Measurements from ENCODE around the gene BID. TPM values are rescaled to one million over a fixed set of nuclear protein-coding genes. Genes with fewer than 3 reads are reported as not detected.

BID gene
- total RNA-seq, 1 experiment from 2014 or later = 58.2 TPM

GRCh38 chr22:17823226-17823625 lies 49.0 kb upstream of the BID start (continued):
- TF ChIP-seq REST (IDR thresholded peaks at IDR 0.05; ENCODE audit: low read depth) = no peak
- no peak for TF ChIP-seq YY1 (IDR thresholded peaks at IDR 0.05; ENCODE audit: extremely low read depth, insufficient replicate concordance, low read depth, low read length)
- no peak for TF ChIP-seq SIN3A (IDR thresholded peaks at IDR 0.05; ENCODE audit: low read depth)
- TF ChIP-seq ZFX (IDR thresholded peaks at IDR 0.05) = no peak
- no peak for TF ChIP-seq EGR1 (IDR thresholded peaks at IDR 0.05; ENCODE audit: low read depth)
- TF ChIP-seq RAD21 (IDR thresholded peaks at IDR 0.05; ENCODE audit: low read depth) = no peak
- TF ChIP-seq SP1 (IDR thresholded peaks at IDR 0.05; ENCODE audit: low read depth) = no peak

GRCh38 chr22:17822087-17822486 lies 47.8 kb upstream of the BID start:
- Histone ChIP-seq H3K4me3 (replicated peaks in 1 of 2; ENCODE audit: low read depth in 1 of 2, low read length in 2 of 2) (no peak overlapping the region), H2AFZ (ENCODE audit: low read depth, low read length, poor library complexity, severe bottlenecking) (no peak overlapping the region), H3K4me2 (ENCODE audit: low read length) (no peak overlapping the region), H3K9ac (ENCODE audit: low read length) (no peak overlapping the region), H3K79me2 (ENCODE audit: insufficient read depth, low read length) (no peaks in the 10 kb centered on the region), H3K9me2 (ENCODE audit: insufficient read depth) (no peaks in the 10 kb centered on the region), H3K9me3 (ENCODE audit: control insufficient read depth in 1 of 2, insufficient read depth in 1 of 2, low read depth in 1 of 2, low read length in 2 of 2) (no peaks in the 10 kb centered on the region), H3K36me3 (ENCODE audit: control insufficient read depth in 1 of 2, insufficient read depth in 2 of 2, low read length in 2 of 2) (peaks cover 3 to 8% of the 10 kb centered on the region in 2 experiments; a peak in 2 of 4 replicates), H4K20me1 (ENCODE audit: insufficient read depth) (no peaks in the 10 kb centered on the region), H3K27me3 (ENCODE audit: insufficient read depth, low read length) (no peaks in the 10 kb centered on the region), H3K4me1 (ENCODE audit: control insufficient read depth in 1 of 2, insufficient read depth in 2 of 2, low read length in 2 of 2) (no peaks in the 10 kb centered on the region), H3K27ac (ENCODE audit: low read depth, low read length) (no peak overlapping the region)
- POLR2A ChIA-PET = no interaction called here
- TF ChIP-seq ZNF274 (IDR thresholded peaks at IDR 0.05; ENCODE audit: low read depth, low read length) (no peak), SIN3A (IDR thresholded peaks at IDR 0.05; ENCODE audit: low read depth) (no peak), ZFX (IDR thresholded peaks at IDR 0.05) (no peak), POLR2A (IDR thresholded peaks at IDR 0.05; ENCODE audit: borderline replicate concordance, extremely low read depth, insufficient read depth, insufficient read length) (no peak), ATF3 (IDR thresholded peaks at IDR 0.05) (no peak), SRF (IDR thresholded peaks at IDR 0.05; ENCODE audit: low read depth) (no peak), YY1 (IDR thresholded peaks at IDR 0.05; ENCODE audit: extremely low read depth, insufficient replicate concordance, low read depth, low read length) (no peak), TCF7L2 (IDR thresholded peaks at IDR 0.05; ENCODE audit: borderline replicate concordance, extremely low read depth, insufficient read depth, insufficient read length) (no peak), CEBPB (IDR thresholded peaks at IDR 0.05; ENCODE audit: low read depth) (no peak), SP1 (IDR thresholded peaks at IDR 0.05; ENCODE audit: low read depth) (no peak), POLR2AphosphoS5 (IDR thresholded peaks at IDR 0.05; ENCODE audit: low read depth, low read length) (no peak), REST (IDR thresholded peaks at IDR 0.05; ENCODE audit: low read depth) (no peak), ZBTB33 (IDR thresholded peaks at IDR 0.05; ENCODE audit: extremely low read depth, insufficient replicate concordance, low read length) (no peak)
- intact Hi-C loops (cut with micrococcal nuclease) = no loop called here
- no TSS peak for BruUV-seq (replicated peaks)
- RAD21 ChIA-PET (ENCODE audit: low non-redundant PET in 1 of 2, low total read pairs in 2 of 2, uncharacterized antibody in 2 of 2, unreplicated experiment in 2 of 2) = no interaction called here
- CTCF ChIA-PET = interaction anchor here (1.7 kb wide), 1 partner anchor 254 kb away, joined by 5 read pairs; no protein-coding TSS in a partner anchor
- DNase-seq (ENCODE audit: low read depth, low spot score) (no peak), ATAC-seq (no peak)
